B cell (primary cell): ENCODE data around the gene MPC1.

Source experiments
- EZH2 ChIP-seq: IDR thresholded peaks from 2 replicates; pipeline ENCODE4 v1.6.1; 2012; ENCODE audit warnings: borderline replicate concordance, low read depth, mild to moderate bottlenecking, moderate library complexity, low read length; ENCODE audit not compliant: insufficient read depth, poor library complexity, severe bottlenecking
- TF ChIP-seq, protein P1 (sequence below): fragments of 200-600 bp; IDR thresholded peaks from one replicate; pipeline ENCODE4 v1.8.0; 2022; ENCODE audit warnings: antibody characterized with exemption, mild to moderate bottlenecking

DNA sequence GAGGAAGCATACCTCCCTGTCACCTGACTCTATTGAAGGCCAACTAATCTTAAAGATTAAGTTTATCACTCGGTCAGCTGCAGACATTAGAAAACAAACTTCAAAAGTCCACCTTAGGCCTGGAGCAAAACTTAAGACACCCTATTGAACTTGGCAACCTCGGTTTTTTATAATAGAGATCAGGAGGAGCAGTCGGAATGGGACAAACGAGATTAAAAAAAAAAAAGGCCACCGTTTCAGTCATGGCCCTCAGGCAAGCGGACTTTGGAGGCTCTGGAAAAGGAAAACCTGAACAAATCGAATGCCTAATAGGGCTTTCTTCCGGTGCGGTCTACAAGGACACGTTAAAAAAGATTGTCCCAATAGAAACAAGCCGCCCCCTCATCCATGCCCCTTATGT is 67.3 kb downstream of the MPC1 start:
- TF ChIP-seq, protein P1, sequence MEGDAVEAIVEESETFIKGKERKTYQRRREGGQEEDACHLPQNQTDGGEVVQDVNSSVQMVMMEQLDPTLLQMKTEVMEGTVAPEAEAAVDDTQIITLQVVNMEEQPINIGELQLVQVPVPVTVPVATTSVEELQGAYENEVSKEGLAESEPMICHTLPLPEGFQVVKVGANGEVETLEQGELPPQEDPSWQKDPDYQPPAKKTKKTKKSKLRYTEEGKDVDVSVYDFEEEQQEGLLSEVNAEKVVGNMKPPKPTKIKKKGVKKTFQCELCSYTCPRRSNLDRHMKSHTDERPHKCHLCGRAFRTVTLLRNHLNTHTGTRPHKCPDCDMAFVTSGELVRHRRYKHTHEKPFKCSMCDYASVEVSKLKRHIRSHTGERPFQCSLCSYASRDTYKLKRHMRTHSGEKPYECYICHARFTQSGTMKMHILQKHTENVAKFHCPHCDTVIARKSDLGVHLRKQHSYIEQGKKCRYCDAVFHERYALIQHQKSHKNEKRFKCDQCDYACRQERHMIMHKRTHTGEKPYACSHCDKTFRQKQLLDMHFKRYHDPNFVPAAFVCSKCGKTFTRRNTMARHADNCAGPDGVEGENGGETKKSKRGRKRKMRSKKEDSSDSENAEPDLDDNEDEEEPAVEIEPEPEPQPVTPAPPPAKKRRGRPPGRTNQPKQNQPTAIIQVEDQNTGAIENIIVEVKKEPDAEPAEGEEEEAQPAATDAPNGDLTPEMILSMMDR = no peak
- TF ChIP-seq EZH2 = no peak
